Activated CD8-positive, alpha-beta T cell treated with anti-CD3 and anti-CD28 coated beads for 36 hours (primary cell): Measurements from ENCODE around the gene NPAS2. TPM values are rescaled to one million over a fixed set of nuclear protein-coding genes. Genes with fewer than 3 reads are reported as not detected.

Source experiments
- ATAC-seq: fragments of 200-7000 bp; cut with Tn5 transposase; one replicate; pipeline ENCODE4 v1.10.0; 2021; ENCODE audit warnings: mild to moderate bottlenecking, moderate library complexity
- CTCF ChIA-PET: fragments of 350-600 bp; sonication (Branson Sonifier 250); formaldehyde crosslinking; loops from one replicate; lab custom pipeline; 2021; ENCODE audit warnings: antibody characterized with exemption; lab: Charles Lee
- POLR2A ChIA-PET: fragments of 350-600 bp; sonication (Branson Sonifier 250); formaldehyde crosslinking; loops from one replicate; lab custom pipeline; 2021; ENCODE audit warnings: antibody characterized with exemption; lab: Charles Lee
- DNase-seq: peaks from one replicate; pipeline ENCODE4 v3.0.0-alpha.2; 2020
- H3K27ac Mint-ChIP-seq: one replicate; pipeline ENCODE4 v1.8.0; 2021; ENCODE audit warnings: mild to moderate bottlenecking, mixed read lengths
- H3K27me3 Mint-ChIP-seq: one replicate; pipeline ENCODE4 v1.8.0; 2021; ENCODE audit warnings: mixed read lengths
- H3K36me3 Mint-ChIP-seq: one replicate; pipeline ENCODE4 v1.8.0; 2021; ENCODE audit warnings: low read depth, mixed read lengths
- H3K4me1 Mint-ChIP-seq: one replicate; pipeline ENCODE4 v1.8.0; 2021; ENCODE audit warnings: low read depth, mixed read lengths
- H3K4me3 Mint-ChIP-seq: one replicate; pipeline ENCODE4 v1.8.0; 2021; ENCODE audit warnings: mild to moderate bottlenecking, moderate library complexity, mixed read lengths
- H3K9me3 Mint-ChIP-seq: one replicate; pipeline ENCODE4 v1.8.0; 2021; ENCODE audit warnings: mixed read lengths
- intact Hi-C: fragments of 100-400 bp; cut with micrococcal nuclease; formaldehyde crosslinking; loops from one replicate; pipeline ENCODE4 v1.10.0; 2022
- total RNA-seq, 2 experiments: library from RNA; stranded (reverse); gene quantifications; one replicate each; pipeline ENCODE4 v1.2.3, GENCODE V29; 2021
- TF ChIP-seq, protein P1 (sequence below): fragments of 200-600 bp; IDR thresholded peaks from one replicate; pipeline ENCODE4 v1.8.0; 2022; ENCODE audit warnings: antibody characterized with exemption, mild to moderate bottlenecking

Gene NPAS2
- total RNA-seq, 2 experiments from 2014 or later: 14.4 to 15.2 TPM

- TF ChIP-seq, protein P1, sequence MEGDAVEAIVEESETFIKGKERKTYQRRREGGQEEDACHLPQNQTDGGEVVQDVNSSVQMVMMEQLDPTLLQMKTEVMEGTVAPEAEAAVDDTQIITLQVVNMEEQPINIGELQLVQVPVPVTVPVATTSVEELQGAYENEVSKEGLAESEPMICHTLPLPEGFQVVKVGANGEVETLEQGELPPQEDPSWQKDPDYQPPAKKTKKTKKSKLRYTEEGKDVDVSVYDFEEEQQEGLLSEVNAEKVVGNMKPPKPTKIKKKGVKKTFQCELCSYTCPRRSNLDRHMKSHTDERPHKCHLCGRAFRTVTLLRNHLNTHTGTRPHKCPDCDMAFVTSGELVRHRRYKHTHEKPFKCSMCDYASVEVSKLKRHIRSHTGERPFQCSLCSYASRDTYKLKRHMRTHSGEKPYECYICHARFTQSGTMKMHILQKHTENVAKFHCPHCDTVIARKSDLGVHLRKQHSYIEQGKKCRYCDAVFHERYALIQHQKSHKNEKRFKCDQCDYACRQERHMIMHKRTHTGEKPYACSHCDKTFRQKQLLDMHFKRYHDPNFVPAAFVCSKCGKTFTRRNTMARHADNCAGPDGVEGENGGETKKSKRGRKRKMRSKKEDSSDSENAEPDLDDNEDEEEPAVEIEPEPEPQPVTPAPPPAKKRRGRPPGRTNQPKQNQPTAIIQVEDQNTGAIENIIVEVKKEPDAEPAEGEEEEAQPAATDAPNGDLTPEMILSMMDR: no peak
- H3K9me3 Mint-ChIP-seq: no peaks in the 10 kb centered on the region
- no peak for DNase-seq
- no peak for ATAC-seq
- H3K4me1 Mint-ChIP-seq: no peaks in the 10 kb centered on the region
- POLR2A ChIA-PET: no interaction called here
- H3K4me3 Mint-ChIP-seq: no peak overlapping the region
- CTCF ChIA-PET: interaction anchor here (1.2 kb wide), 1 partner anchor 16 kb away, joined by 3 read pairs; no protein-coding TSS in a partner anchor
- no peaks in the 10 kb centered on the region for H3K27me3 Mint-ChIP-seq
- intact Hi-C loops: no loop called here
- no peaks in the 10 kb centered on the region for H3K36me3 Mint-ChIP-seq
- no peak overlapping the region for H3K27ac Mint-ChIP-seq
Observed at GRCh38 chr2:100781523-100782379, 38.2 kb upstream of the NPAS2 start.

DNA sequence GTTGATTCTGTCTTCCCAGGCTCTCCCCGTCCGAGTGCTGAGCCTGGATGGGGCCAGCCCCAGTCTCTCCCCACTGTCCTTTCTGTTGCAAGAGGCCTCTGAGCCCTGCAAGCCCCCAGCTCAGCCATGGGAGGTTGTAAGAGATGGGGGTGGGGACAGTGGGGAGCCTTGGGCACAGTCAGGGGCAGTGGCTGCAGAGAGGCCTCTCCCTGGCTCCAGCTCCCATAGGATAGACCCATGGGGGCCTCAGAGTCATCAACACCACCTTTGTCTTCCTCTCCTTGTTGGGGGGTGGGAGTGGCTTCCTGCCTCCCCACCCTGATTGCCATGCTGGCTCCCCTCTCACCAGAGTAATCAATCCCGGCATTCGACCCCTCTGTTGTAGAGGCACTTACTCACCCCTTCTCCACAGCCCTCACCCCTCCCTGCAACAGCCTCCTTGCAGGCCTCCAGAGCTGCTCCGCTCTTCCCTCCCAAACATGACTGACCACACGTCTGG is 37.5 kb upstream of the NPAS2 start:
- H3K4me1 Mint-ChIP-seq: no peaks in the 10 kb centered on the region
- POLR2A ChIA-PET: no interaction called here
- DNase-seq: no peak

DNA sequence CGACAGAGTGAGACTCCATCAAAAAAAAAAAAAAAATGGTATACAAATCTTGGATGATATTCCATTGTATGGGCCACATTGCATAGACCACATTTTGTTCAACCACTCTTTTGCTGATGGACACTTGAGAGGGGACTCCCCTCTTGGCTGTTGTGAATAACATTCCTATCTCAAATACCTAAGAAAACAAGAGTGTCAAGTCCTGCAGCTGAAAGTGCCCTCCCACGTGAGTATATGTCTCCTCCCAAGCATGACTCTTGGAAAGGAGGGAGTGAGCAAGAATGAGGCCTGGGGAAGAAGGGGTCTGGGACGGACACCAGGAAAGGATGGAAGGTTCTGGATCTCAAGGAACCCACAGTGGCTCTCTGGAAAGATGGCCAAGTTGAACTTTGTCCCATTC is 36.0 kb upstream of the NPAS2 start:
- CTCF ChIA-PET: no interaction called here

More for the DNA sequence above, 37.5 kb upstream of the NPAS2 start:
- Mint-ChIP-seq H3K36me3 (no peaks in the 10 kb centered on the region), H3K9me3 (no peaks in the 10 kb centered on the region), H3K27me3 (no peaks in the 10 kb centered on the region), H3K27ac (no peak overlapping the region), H3K4me3 (no peak overlapping the region)
- TF ChIP-seq, protein P1: no peak
- ATAC-seq: no peak
- intact Hi-C loops: no loop called here
- CTCF ChIA-PET: no interaction called here

DNA sequence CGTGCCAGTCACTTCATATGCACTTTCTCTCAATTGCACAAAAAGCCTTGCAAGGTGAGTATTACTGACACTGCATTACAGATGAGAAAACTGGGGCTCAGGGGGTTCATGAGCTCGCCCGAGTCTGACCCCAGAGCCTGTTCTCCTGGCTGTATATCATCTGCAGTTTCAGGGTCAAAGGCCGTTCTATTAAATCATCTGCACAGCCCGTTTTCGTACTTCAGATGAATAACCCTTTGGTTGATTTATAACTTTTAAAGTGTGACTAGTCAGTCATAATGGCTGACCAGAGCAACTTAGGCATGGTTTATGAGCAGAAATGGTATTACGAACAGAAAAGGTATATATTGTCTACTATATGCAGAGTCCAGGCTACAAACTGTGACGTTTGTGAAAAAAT is 35.3 kb upstream of the NPAS2 start:
- ATAC-seq: no peak
- H3K9me3 Mint-ChIP-seq: peaks cover 3% of the 10 kb centered on the region
- no peak for DNase-seq
- H3K27me3 Mint-ChIP-seq: no peaks in the 10 kb centered on the region
- H3K4me1 Mint-ChIP-seq: peaks cover 2% of the 10 kb centered on the region
- POLR2A ChIA-PET: no interaction called here
- no peak overlapping the region for H3K4me3 Mint-ChIP-seq
- TF ChIP-seq, protein P1: no peak
- no peaks in the 10 kb centered on the region for H3K36me3 Mint-ChIP-seq
- H3K27ac Mint-ChIP-seq: no peak overlapping the region
- intact Hi-C loops: no loop called here
- CTCF ChIA-PET: no interaction called here

More for the DNA sequence above, 36.0 kb upstream of the NPAS2 start:
- ATAC-seq (no peak), DNase-seq (no peak)
- Mint-ChIP-seq H3K4me1 (peaks cover under 1% of the 10 kb centered on the region), H3K36me3 (no peaks in the 10 kb centered on the region), H3K9me3 (peaks cover 3% of the 10 kb centered on the region), H3K27ac (no peak overlapping the region), H3K4me3 (no peak overlapping the region), H3K27me3 (no peaks in the 10 kb centered on the region)
- TF ChIP-seq, protein P1: no peak
- intact Hi-C loops: no loop called here
- POLR2A ChIA-PET: no interaction called here

- Mint-ChIP-seq H3K36me3 (no peaks in the 10 kb centered on the region), H3K9me3 (peaks cover 3% of the 10 kb centered on the region), H3K27me3 (no peaks in the 10 kb centered on the region), H3K4me1 (peaks cover 2% of the 10 kb centered on the region), H3K4me3 (no peak overlapping the region), H3K27ac (no peak overlapping the region)
- POLR2A ChIA-PET: no interaction called here
- intact Hi-C loops: no loop called here
- CTCF ChIA-PET: no interaction called here
- DNase-seq: no peak
- ATAC-seq: no peak
- TF ChIP-seq, protein P1: no peak
Observed at GRCh38 chr2:100785626-100786296, 34.2 kb upstream of the NPAS2 start.
